Activated CD8-positive, alpha-beta memory T cell treated with anti-CD3 and anti-CD28 coated beads, Interleukin-2, amount 50 U/mL, for 48 hours (primary cell): ENCODE data around the gene CORO7.

ENCODE experiments used
- DNase-seq: peaks from one replicate; pipeline ENCODE4 v3.0.0-alpha.2; 2020

The CORO7 gene

GRCh38 chr16:4369007-4369733 lies 47.2 kb downstream of the CORO7 start:
- no peak for DNase-seq

- no peak for DNase-seq
Measured at GRCh38 chr16:4367393-4367856, 49.0 kb downstream of the CORO7 start.

- no peak for DNase-seq
Measured at GRCh38 chr16:4366016-4366415, 50.4 kb downstream of the CORO7 start.

- DNase-seq, result no peak
Measured at GRCh38 chr16:4365615-4366014, 50.8 kb downstream of the CORO7 start.

GRCh38 chr16:4365014-4365406 lies 51.4 kb downstream of the CORO7 start:
- DNase-seq, result no peak

GRCh38 chr16:4364196-4365013 lies 52.0 kb downstream of the CORO7 start:
- no peak for DNase-seq

GRCh38 chr16:4362476-4363135 lies 53.8 kb downstream of the CORO7 start:
- no peak for DNase-seq

- no peak for DNase-seq
Measured at GRCh38 chr16:4361944-4362311, 54.5 kb downstream of the CORO7 start.

- no peak for DNase-seq
Measured at GRCh38 chr16:4361033-4361943, 55.1 kb downstream of the CORO7 start.

- no peak for DNase-seq
Measured at GRCh38 chr16:4360538-4361021, 55.8 kb downstream of the CORO7 start.

GRCh38 chr16:4359914-4360313 lies 56.5 kb downstream of the CORO7 start:
- no peak for DNase-seq

- peak; percentile 91 for DNase-seq
Measured at GRCh38 chr16:4358831-4359561, 57.4 kb downstream of the CORO7 start.

GRCh38 chr16:4358236-4358635 lies 58.2 kb downstream of the CORO7 start:
- no peak for DNase-seq

GRCh38 chr16:4356820-4357219 lies 59.6 kb downstream of the CORO7 start:
- DNase-seq, result no peak

GRCh38 chr16:4354512-4355409 lies 61.6 kb downstream of the CORO7 start:
- no peak for DNase-seq

- no peak for DNase-seq
Measured at GRCh38 chr16:4353675-4354074, 62.7 kb downstream of the CORO7 start.

- no peak for DNase-seq
Measured at GRCh38 chr16:4352843-4353242, 63.6 kb downstream of the CORO7 start.

- DNase-seq, result no peak
Measured at GRCh38 chr16:4351880-4352279, 64.5 kb downstream of the CORO7 start.

- peak; percentile 99 for DNase-seq
Measured at GRCh38 chr16:4350787-4351659, 65.4 kb downstream of the CORO7 start, which contains the start of gene PAM16. Gene PAM16 (minus strand): TSS chr16:4351321. CDS start chr16:4351234, 87 bp downstream.
